ENCODE measurements around the gene DRGX.

GRCh38 chr10:49332768-49333167 lies 63.1 kb downstream of the DRGX start:
- TF ChIP-seq, protein P1, sequence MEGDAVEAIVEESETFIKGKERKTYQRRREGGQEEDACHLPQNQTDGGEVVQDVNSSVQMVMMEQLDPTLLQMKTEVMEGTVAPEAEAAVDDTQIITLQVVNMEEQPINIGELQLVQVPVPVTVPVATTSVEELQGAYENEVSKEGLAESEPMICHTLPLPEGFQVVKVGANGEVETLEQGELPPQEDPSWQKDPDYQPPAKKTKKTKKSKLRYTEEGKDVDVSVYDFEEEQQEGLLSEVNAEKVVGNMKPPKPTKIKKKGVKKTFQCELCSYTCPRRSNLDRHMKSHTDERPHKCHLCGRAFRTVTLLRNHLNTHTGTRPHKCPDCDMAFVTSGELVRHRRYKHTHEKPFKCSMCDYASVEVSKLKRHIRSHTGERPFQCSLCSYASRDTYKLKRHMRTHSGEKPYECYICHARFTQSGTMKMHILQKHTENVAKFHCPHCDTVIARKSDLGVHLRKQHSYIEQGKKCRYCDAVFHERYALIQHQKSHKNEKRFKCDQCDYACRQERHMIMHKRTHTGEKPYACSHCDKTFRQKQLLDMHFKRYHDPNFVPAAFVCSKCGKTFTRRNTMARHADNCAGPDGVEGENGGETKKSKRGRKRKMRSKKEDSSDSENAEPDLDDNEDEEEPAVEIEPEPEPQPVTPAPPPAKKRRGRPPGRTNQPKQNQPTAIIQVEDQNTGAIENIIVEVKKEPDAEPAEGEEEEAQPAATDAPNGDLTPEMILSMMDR (IDR thresholded peaks at IDR 0.05): no peak
- no peak for TF ChIP-seq ZFX (IDR thresholded peaks at IDR 0.05; ENCODE audit: borderline replicate concordance)
